Cardiac septum (tissue), 1 donor: ENCODE data around the gene USP48. TPM values are rescaled to one million over a fixed set of nuclear protein-coding genes. Genes with fewer than 3 reads are reported as not detected.
A peak's percentile ranks its signal among the peaks of the same experiment; 100 is the strongest.
"Not testable (repeated sequence)": the region's sequence is repeated elsewhere in the genome, so short reads cannot be mapped to it uniquely, and the experiment has no call there.

Source experiments
- DNase-seq: peaks from one replicate; pipeline ENCODE4 v3.0.0-alpha.2; 2020; ENCODE audit warnings: low spot score
- intact Hi-C: fragments of 100-400 bp; cut with DNase I; formaldehyde crosslinking; loops from one replicate; pipeline ENCODE4 v1.14.0; 2022
- total RNA-seq: library from RNA; stranded (reverse); fragmentation: NEBNext Ultra II Directional; extraction: Animal tissue kit (Norgen Biotek cat#: 25700); gene quantifications from one replicate; pipeline ENCODE4 v1.2.1, GENCODE V29; 2021
- donor health status: DM: no; HTN: no; CAD: no.

USP48 gene
- total RNA-seq, 1 donor from 2014 or later = 41.3 TPM

- no peak for DNase-seq
- intact Hi-C loops = loop anchor here (5.0 to 10.0 kb wide), 2 partner anchors 157 to 535 kb away; partner anchors contain the start of gene HSPG2
Measured at GRCh38 chr1:21779613-21780521, 3.1 kb downstream of the USP48 start.

- DNase-seq = no peak
- intact Hi-C loops = no loop called here
Measured at GRCh38 chr1:21778405-21778727, 4.6 kb downstream of the USP48 start.

- DNase-seq, intact Hi-C loops: not testable (repeated sequence)
Measured at GRCh38 chr1:21776925-21777324, 6.0 kb downstream of the USP48 start.

GRCh38 chr1:21775985-21776562 is 6.9 kb downstream of the USP48 start:
- intact Hi-C loops = no loop called here
- DNase-seq = no peak

- intact Hi-C loops = no loop called here
- no peak for DNase-seq
Measured at GRCh38 chr1:21775550-21775914, 7.4 kb downstream of the USP48 start.

GRCh38 chr1:21774835-21775549 is 8.0 kb downstream of the USP48 start:
- no peak for DNase-seq
- intact Hi-C loops = no loop called here

- no peak for DNase-seq
- intact Hi-C loops = no loop called here
Measured at GRCh38 chr1:21773585-21773984, 9.4 kb downstream of the USP48 start.

- intact Hi-C loops = not testable (repeated sequence)
- peak; percentile 79 for DNase-seq
Measured at GRCh38 chr1:21771672-21772071, 11.3 kb downstream of the USP48 start.

GRCh38 chr1:21770602-21771001 is 12.3 kb downstream of the USP48 start:
- DNase-seq, intact Hi-C loops: not testable (repeated sequence)

GRCh38 chr1:21770201-21770600 is 12.7 kb downstream of the USP48 start:
- intact Hi-C loops = no loop called here

GRCh38 chr1:21767106-21767505 is 15.8 kb downstream of the USP48 start:
- intact Hi-C loops, DNase-seq: not testable (repeated sequence)

More at GRCh38 chr1:21770201-21770600, 12.7 kb downstream of the USP48 start:
- no peak for DNase-seq

GRCh38 chr1:21766210-21766609 is 16.7 kb downstream of the USP48 start:
- intact Hi-C loops = no loop called here
- no peak for DNase-seq

GRCh38 chr1:21764615-21765423 is 18.1 kb downstream of the USP48 start:
- intact Hi-C loops = no loop called here
- no peak for DNase-seq

- intact Hi-C loops = no loop called here
- DNase-seq = no peak
Measured at GRCh38 chr1:21763694-21764419, 19.1 kb downstream of the USP48 start.

GRCh38 chr1:21763236-21763635 is 19.7 kb downstream of the USP48 start:
- DNase-seq = no peak
- intact Hi-C loops = no loop called here

GRCh38 chr1:21762022-21762404 is 20.9 kb downstream of the USP48 start:
- DNase-seq = no peak
- intact Hi-C loops = no loop called here

GRCh38 chr1:21761052-21761451 is 21.9 kb downstream of the USP48 start:
- DNase-seq = no peak
- intact Hi-C loops = no loop called here

GRCh38 chr1:21759818-21760217 is 23.1 kb downstream of the USP48 start:
- DNase-seq = no peak
- intact Hi-C loops = no loop called here

- no peak for DNase-seq
- intact Hi-C loops = no loop called here
Measured at GRCh38 chr1:21759182-21759581, 23.8 kb downstream of the USP48 start.
